ENCODE data around the gene BCCIP.

- no peak for TF ChIP-seq ARNTL (CRISPR knock-in tag; IDR thresholded peaks at IDR 0.05; ENCODE audit: borderline replicate concordance, low read depth)
- TF ChIP-seq ZNF70 (CRISPR knock-in tag; IDR thresholded peaks at IDR 0.05) = no peak
- no peak for TF ChIP-seq ZC3H10 (CRISPR knock-in tag; IDR thresholded peaks at IDR 0.05)
- TF ChIP-seq CSDC2 (CRISPR knock-in tag; IDR thresholded peaks at IDR 0.05) = no peak
- TF ChIP-seq BACH2 (CRISPR knock-in tag; IDR thresholded peaks at IDR 0.05; ENCODE audit: borderline replicate concordance) = no peak
- TF ChIP-seq PATZ1 (CRISPR knock-in tag; IDR thresholded peaks at IDR 0.05; ENCODE audit: borderline replicate concordance) = no peak
These were observed 411 bp downstream of the BCCIP start for GRCh38 chr10:125823663-125824251.

All from SK-N-SH treated with all-trans-retinoic acid at 6 μM for 48 hours (cell line).